Fibroblast of lung (primary cell): Measurements from ENCODE around the gene KREMEN2. TPM values are rescaled to one million over a fixed set of nuclear protein-coding genes. Genes with fewer than 3 reads are reported as not detected.

Experiments
- DNase-seq, 2 donors: peaks; one replicate each; pipeline versions ENCODE4 v3.0.0 to v3.0.0-alpha.2; 2010; ENCODE audit warnings: low read depth in 2 of 2
- H2AFZ ChIP-seq: 2 replicates; pipeline ENCODE4 v1.5.1; 2012; ENCODE audit warnings: low read length, control low read depth, inconsistent platforms
- H3K27ac ChIP-seq: 2 replicates; pipeline ENCODE4 v1.5.1; 2011; ENCODE audit warnings: low read length, control low read depth; ENCODE audit not compliant: insufficient read depth
- H3K27me3 ChIP-seq: 2 replicates; pipeline ENCODE4 v1.5.1; 2011; ENCODE audit warnings: mild to moderate bottlenecking, low read length; ENCODE audit not compliant: control insufficient read depth, insufficient read depth
- H3K36me3 ChIP-seq: 2 replicates; pipeline ENCODE4 v1.5.1; 2011; ENCODE audit warnings: low read length; ENCODE audit not compliant: control insufficient read depth, insufficient read depth
- H3K4me1 ChIP-seq: 2 replicates; pipeline ENCODE4 v1.5.1; 2011; ENCODE audit warnings: low read length; ENCODE audit not compliant: control insufficient read depth, insufficient read depth; ENCODE audit errors: extremely low read depth
- H3K4me2 ChIP-seq: 2 replicates; pipeline ENCODE4 v1.5.1; 2011; ENCODE audit warnings: low read length, control low read depth; ENCODE audit not compliant: insufficient read depth; ENCODE audit errors: extremely low read depth
- H3K4me3 ChIP-seq, 4 experiments: fragments of 200-600 bp in 1 of 4; sonication (generic) in 1 of 4; replicated peaks in 1 of 4; 2 replicates each; pipeline ENCODE4 v1.5.1; 2011 to 2016; ENCODE audit warnings: low read length in 4 of 4, low read depth in 3 of 4, mild to moderate bottlenecking in 3 of 4, control low read depth in 2 of 4, inconsistent platforms in 1 of 4, mixed read lengths in 1 of 4; ENCODE audit not compliant: insufficient read depth in 1 of 4; ENCODE audit errors: control extremely low read depth in 1 of 4
- H3K79me2 ChIP-seq: 2 replicates; pipeline ENCODE4 v1.5.1; 2012; ENCODE audit warnings: mild to moderate bottlenecking, low read length, inconsistent platforms; ENCODE audit not compliant: control insufficient read depth, insufficient read depth
- H3K9ac ChIP-seq: 2 replicates; pipeline ENCODE4 v1.5.1; 2011; ENCODE audit warnings: mild to moderate bottlenecking, low read length, control low read depth; ENCODE audit not compliant: insufficient read depth
- H3K9me3 ChIP-seq: 2 replicates; pipeline ENCODE4 v1.5.1; 2012; ENCODE audit warnings: low read depth, low read length; ENCODE audit not compliant: control insufficient read depth, insufficient read depth
- H4K20me1 ChIP-seq: 2 replicates; pipeline ENCODE4 v1.5.1; 2011; ENCODE audit warnings: low read length; ENCODE audit not compliant: control insufficient read depth, insufficient read depth; ENCODE audit errors: extremely low read depth
- EZH2 ChIP-seq: IDR thresholded peaks from 2 replicates; pipeline ENCODE4 v1.5.1; 2012; ENCODE audit warnings: low read length, control low read depth, mild to moderate bottlenecking; ENCODE audit errors: missing control alignments
- polyA plus RNA-seq, 2 donors: library from polyadenylated mRNA; depleted of rRNA in 1 of 2; stranded (reverse) in 1 of 2; unstranded in 1 of 2; fragments of >200 nt; gene quantifications; 2 replicates each; pipeline ENCODE4 v1.2.1, GENCODE V29; 2011 to 2012; ENCODE audit warnings: missing spikeins in 1 of 2
- total RNA-seq: library from RNA; depleted of rRNA; stranded (reverse); fragments of >200 nt; gene quantifications from 2 replicates; pipeline ENCODE4 v1.2.1, GENCODE V29; 2014
- TF ChIP-seq, protein P1 (sequence below), 2 donors: IDR thresholded peaks in 1 of 2; conservative IDR thresholded peaks in 1 of 2; 1 replicate in 1 of 2; 2 replicates in 1 of 2; pipeline ENCODE4 v1.5.1; 2011 to 2012; ENCODE audit warnings: low read length in 2 of 2, control low read depth in 1 of 2, inconsistent platforms in 1 of 2, low read depth in 1 of 2, mild to moderate bottlenecking in 1 of 2

KREMEN2 gene
- total and polyA plus RNA-seq, 2 donors (not counting 1 experiment from before 2014, with no cell fraction given), result not detected

DNA sequence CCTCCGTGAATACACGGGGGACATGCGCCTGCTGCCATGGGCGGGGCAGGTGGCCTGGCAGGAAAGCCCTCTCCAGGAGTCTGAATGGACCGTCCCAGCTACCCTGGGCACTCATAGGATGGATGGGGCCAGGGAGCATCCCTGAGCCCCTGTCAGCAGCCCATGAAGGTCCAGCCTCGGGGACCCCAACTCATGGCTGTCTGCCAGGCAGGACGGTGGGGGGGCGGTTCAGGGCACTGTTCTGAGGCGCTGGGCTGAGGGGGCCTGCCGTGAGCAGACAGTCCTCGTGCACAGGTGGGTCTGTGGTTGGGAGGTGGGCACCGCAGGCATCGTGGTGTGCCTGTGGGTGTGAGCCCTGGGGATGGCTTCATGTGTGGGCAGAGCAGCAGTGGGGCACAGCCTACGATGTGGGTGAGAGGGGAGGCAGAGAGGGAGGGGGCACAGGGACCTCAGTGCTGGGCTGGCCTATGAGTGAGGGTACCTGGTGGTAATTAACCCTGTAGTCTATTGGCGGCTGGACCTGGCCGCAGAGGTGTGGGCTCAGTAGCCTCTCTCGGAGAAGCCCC lies 22.6 kb downstream of the KREMEN2 start:
- no peak for DNase-seq
- H2AFZ ChIP-seq, result no peak overlapping the region
- H4K20me1 ChIP-seq, result no peaks in the 10 kb centered on the region
- H3K36me3 ChIP-seq, result no peaks in the 10 kb centered on the region
- no peaks in the 10 kb centered on the region for H3K9me3 ChIP-seq
- H3K79me2 ChIP-seq, result no peaks in the 10 kb centered on the region
- H3K9ac ChIP-seq, result no peak overlapping the region
- H3K4me1 ChIP-seq, result no peaks in the 10 kb centered on the region
- H3K4me3 ChIP-seq, result no peak overlapping the region
- H3K27me3 ChIP-seq, result no peaks in the 10 kb centered on the region
- no peak overlapping the region for H3K4me2 ChIP-seq
- TF ChIP-seq, protein P1, sequence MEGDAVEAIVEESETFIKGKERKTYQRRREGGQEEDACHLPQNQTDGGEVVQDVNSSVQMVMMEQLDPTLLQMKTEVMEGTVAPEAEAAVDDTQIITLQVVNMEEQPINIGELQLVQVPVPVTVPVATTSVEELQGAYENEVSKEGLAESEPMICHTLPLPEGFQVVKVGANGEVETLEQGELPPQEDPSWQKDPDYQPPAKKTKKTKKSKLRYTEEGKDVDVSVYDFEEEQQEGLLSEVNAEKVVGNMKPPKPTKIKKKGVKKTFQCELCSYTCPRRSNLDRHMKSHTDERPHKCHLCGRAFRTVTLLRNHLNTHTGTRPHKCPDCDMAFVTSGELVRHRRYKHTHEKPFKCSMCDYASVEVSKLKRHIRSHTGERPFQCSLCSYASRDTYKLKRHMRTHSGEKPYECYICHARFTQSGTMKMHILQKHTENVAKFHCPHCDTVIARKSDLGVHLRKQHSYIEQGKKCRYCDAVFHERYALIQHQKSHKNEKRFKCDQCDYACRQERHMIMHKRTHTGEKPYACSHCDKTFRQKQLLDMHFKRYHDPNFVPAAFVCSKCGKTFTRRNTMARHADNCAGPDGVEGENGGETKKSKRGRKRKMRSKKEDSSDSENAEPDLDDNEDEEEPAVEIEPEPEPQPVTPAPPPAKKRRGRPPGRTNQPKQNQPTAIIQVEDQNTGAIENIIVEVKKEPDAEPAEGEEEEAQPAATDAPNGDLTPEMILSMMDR (conservative IDR thresholded peaks at IDR 0.05 in 1 of 2, IDR thresholded peaks at IDR 0.05 in 1 of 2; ENCODE audit: low read depth in 1 of 2, low read length in 2 of 2), result no peak
- no peak for TF ChIP-seq EZH2
- no peak overlapping the region for H3K27ac ChIP-seq

DNA sequence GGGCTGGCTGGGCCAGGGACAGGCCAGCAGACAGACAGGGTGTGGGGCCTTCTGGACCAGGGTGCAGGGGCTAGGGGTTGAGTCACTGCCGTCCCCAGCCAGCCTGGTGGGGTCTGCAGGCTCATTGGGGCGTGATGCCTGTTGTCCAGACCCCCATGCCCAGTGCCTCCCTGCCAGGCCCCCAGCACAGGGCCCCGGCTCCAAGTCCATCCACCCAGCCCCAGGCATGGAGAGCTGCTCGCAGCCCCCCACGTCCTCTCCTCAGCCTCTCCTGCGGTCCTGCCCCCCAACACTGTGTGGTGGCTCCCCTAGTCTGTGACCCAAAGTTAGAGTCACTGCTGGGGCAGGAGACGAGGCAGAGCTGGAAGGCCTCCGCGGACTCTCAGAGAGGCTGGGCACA lies 23.2 kb downstream of the KREMEN2 start:
- Histone ChIP-seq H3K4me2 (no peak overlapping the region), H3K79me2 (no peaks in the 10 kb centered on the region), H3K36me3 (no peaks in the 10 kb centered on the region), H3K9ac (no peak overlapping the region), H3K4me1 (no peaks in the 10 kb centered on the region), H2AFZ (no peak overlapping the region), H3K27me3 (no peaks in the 10 kb centered on the region), H4K20me1 (no peaks in the 10 kb centered on the region), H3K4me3 (no peak overlapping the region), H3K27ac (no peak overlapping the region), H3K9me3 (no peaks in the 10 kb centered on the region)
- TF ChIP-seq, protein P1 (conservative IDR thresholded peaks at IDR 0.05 in 1 of 2, IDR thresholded peaks at IDR 0.05 in 1 of 2; ENCODE audit: low read depth in 1 of 2, low read length in 2 of 2), result no peak
- TF ChIP-seq EZH2, result no peak
- no peak for DNase-seq

DNA sequence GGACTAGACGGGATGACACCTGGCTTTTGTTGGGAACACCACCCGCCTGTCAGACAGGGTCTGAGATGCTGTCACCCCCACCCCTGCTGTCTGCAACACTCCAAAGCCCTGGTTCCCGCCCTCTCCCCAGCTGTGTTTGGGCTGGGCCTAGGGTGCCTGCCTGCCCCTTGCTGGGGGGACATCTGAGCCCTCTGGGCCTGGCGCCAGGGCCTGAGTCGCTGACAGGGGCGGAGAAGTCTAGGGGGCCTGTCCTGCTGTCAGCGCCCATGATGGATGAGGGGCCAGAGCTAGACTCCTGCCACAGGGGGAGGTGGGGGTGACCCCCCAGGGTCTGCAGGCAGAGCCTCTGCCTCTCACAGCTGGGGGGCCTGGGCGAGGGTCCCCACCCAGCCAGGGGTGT lies 23.8 kb downstream of the KREMEN2 start:
- Histone ChIP-seq H3K27ac (no peak overlapping the region), H3K79me2 (no peaks in the 10 kb centered on the region), H3K4me3 (no peak overlapping the region), H4K20me1 (no peaks in the 10 kb centered on the region), H3K9me3 (no peaks in the 10 kb centered on the region), H3K36me3 (no peaks in the 10 kb centered on the region), H3K4me1 (no peaks in the 10 kb centered on the region), H3K4me2 (no peak overlapping the region), H2AFZ (no peak overlapping the region), H3K9ac (no peak overlapping the region), H3K27me3 (no peaks in the 10 kb centered on the region)
- peak in 1 of 2 donors; percentile 18 for DNase-seq
- TF ChIP-seq, protein P1 (conservative IDR thresholded peaks at IDR 0.05 in 1 of 2, IDR thresholded peaks at IDR 0.05 in 1 of 2; ENCODE audit: low read depth in 1 of 2, low read length in 2 of 2), result no peak
- TF ChIP-seq EZH2, result no peak
